Measurements from ENCODE around the gene IFNGR2.

DNA sequence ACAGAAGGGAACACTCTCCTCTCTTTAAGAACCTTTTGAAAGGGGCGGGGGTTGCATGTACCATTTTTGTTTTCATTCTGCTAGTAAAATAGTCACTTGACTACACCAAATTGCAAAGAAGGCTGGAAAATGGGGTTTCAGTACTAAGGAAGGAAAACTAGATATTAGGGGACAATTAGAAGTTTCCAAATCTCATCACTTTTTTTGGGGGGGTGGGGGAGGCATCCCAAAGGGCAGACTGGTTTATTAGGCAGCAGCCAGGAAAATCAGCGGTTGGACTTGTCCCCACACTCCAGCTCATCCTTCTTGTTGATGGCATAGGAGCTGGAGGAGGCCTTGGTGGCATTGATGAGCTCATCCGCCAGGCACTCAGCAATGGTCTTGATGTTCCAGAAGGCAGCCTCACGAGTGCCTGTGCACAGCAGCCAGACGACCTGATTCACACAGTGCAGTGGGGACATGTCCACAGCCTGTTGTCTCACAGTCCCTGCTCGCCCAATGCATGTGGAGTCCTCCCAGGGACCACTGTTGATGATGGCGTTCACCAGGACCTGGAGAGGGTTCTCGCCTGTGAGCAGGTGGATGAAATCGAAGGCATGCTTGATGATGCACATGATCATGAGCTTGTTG, 78.2 kb downstream of the IFNGR2 start:
- TF ChIP-seq, protein P1, sequence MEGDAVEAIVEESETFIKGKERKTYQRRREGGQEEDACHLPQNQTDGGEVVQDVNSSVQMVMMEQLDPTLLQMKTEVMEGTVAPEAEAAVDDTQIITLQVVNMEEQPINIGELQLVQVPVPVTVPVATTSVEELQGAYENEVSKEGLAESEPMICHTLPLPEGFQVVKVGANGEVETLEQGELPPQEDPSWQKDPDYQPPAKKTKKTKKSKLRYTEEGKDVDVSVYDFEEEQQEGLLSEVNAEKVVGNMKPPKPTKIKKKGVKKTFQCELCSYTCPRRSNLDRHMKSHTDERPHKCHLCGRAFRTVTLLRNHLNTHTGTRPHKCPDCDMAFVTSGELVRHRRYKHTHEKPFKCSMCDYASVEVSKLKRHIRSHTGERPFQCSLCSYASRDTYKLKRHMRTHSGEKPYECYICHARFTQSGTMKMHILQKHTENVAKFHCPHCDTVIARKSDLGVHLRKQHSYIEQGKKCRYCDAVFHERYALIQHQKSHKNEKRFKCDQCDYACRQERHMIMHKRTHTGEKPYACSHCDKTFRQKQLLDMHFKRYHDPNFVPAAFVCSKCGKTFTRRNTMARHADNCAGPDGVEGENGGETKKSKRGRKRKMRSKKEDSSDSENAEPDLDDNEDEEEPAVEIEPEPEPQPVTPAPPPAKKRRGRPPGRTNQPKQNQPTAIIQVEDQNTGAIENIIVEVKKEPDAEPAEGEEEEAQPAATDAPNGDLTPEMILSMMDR (IDR thresholded peaks at IDR 0.05), result no peak
- TF ChIP-seq EZH2 (IDR thresholded peaks at IDR 0.05; ENCODE audit: borderline replicate concordance, insufficient read depth, low read depth, low read length, poor library complexity, severe bottlenecking), result no peak

Data from B cell (primary cell).